HG03175 (cell line): ENCODE data around the gene RHBG.
"Not testable (repeated sequence)": the region's sequence is repeated elsewhere in the genome, so short reads cannot be mapped to it uniquely, and the experiment has no call there.

ENCODE experiments used
- ATAC-seq: cut with Tn5 transposase; IDR thresholded peaks from one replicate; pipeline ENCODE4 v1.9.1; 2021; ENCODE audit warnings: mild to moderate bottlenecking, moderate library complexity; ENCODE audit not compliant: unreplicated experiment

Gene RHBG, protein sequence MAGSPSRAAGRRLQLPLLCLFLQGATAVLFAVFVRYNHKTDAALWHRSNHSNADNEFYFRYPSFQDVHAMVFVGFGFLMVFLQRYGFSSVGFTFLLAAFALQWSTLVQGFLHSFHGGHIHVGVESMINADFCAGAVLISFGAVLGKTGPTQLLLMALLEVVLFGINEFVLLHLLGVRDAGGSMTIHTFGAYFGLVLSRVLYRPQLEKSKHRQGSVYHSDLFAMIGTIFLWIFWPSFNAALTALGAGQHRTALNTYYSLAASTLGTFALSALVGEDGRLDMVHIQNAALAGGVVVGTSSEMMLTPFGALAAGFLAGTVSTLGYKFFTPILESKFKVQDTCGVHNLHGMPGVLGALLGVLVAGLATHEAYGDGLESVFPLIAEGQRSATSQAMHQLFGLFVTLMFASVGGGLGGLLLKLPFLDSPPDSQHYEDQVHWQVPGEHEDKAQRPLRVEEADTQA

DNA sequence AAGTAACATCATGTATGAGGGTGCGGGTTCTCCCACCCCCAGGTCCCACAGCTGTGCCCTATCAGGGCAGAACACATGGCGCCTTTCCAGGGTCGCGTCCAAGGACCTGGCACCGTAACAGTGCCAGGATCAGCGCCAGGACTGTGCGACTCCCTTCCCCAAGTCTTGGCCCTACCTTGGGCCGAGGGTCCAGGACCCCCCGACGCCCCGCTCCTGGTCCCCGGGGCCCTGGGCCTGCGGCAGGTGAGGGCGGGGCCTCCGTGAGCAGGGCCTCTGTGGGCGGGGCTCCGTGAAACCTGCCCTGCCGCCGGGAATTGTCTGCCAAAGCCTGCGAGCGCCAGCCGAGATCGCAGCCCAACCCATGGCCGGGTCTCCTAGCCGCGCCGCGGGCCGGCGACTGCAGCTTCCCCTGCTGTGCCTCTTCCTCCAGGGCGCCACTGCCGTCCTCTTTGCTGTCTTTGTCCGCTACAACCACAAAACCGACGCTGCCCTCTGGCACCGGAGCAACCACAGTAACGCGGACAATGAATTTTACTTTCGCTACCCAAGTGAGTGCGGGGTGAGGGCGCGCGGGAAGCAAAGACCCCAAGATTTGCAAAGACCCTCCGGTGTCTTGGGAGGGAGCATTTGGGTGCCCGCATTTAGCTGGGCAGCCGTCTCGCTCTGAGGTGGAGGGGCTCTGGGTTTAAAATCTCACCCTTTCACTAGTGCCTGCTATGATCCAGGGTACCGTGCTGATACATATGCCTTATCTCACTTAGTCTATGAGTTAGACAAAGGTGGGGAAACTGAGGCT lies at the start of gene RHBG:
RHBG (plus strand) TSS at position 323 of the 796 bp plus-strand sequence; CDS start at position 362, 39 bp downstream.
- ATAC-seq = no peak

- no peak for ATAC-seq
These were observed 49.3 kb upstream of the RHBG start for GRCh38 chr1:156319664-156320063.

GRCh38 chr1:156320560-156320959 lies 48.5 kb upstream of the RHBG start:
- no peak for ATAC-seq

GRCh38 chr1:156323179-156323578 lies 45.8 kb upstream of the RHBG start:
- not testable (repeated sequence) for ATAC-seq

GRCh38 chr1:156336242-156336641 lies 32.8 kb upstream of the RHBG start:
- no peak for ATAC-seq

DNA sequence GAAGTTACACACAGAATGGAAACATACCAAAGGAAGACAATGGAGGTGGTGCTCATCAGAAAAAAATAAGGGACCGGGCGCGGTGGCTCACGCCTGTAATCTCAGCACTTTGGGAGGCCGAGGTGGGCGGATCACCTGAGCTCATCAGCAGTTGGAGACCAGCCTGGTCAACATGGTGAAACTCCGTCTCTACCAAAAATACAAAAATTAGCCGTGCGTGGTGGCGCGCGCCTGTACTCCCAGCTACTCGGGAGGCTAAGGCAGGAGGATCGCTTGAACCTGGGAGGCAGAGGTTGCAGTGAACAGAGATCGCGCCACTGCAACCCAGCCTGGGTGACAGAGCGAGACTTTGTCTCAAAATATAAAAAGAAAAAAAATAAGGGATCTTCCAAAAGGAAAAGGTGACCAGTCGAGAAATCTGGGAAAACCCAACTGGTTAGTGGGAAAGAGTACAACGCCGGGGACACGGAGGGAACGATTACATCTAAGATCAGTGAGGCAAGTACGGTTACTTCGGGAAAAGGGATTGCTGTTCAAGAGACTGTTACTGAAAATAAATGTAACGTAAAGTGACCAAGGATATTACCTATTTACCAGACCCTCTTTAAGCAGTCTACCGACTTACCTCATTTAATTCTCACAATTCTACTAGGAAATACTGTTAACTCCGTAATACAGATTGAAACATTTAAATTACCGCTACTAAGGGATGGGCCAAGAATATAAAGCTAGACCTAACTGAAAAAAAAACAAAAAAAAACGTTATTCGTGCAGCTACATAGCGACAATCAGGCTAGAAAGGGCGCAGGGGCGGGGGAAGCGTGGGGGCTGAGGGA lies 31.7 kb upstream of the RHBG start:
- no peak for ATAC-seq

- ATAC-seq = no peak
These were observed 31.2 kb upstream of the RHBG start for GRCh38 chr1:156337888-156338179.

GRCh38 chr1:156338180-156338976 lies 30.6 kb upstream of the RHBG start, which contains the start of the genes CCT3 and TSACC:
Gene CCT3, minus strand, starts transcription at chr1:156338292. Its CDS starts 108 bp downstream, at chr1:156338184.
Gene TSACC, plus strand, starts transcription at chr1:156338526. Its CDS starts 1,232 bp downstream, at chr1:156339758.
- peak; percentile 93 for ATAC-seq

- ATAC-seq = no peak
These were observed 26.6 kb upstream of the RHBG start for GRCh38 chr1:156342166-156342955.

DNA sequence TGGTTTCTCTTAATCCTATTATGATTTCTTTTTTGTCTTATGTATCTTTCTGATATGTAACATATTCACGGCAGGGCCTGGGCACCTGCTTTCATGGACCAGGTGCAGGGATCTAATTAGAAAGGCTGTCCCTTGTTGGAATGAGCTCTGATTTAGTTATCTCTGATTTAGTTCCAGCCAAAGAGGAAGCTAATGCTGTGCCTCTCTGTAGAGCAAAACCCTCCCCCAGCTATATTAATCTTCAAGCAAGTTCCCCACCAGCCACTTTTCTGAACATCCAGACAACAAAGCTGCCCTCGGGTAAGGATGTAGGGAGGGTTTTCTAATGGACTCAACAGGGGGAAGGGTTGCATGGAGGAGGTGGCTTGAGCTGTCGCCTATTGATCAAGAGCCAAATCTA lies 24.6 kb upstream of the RHBG start:
- ATAC-seq = no peak

GRCh38 chr1:156346035-156346434 lies 23.0 kb upstream of the RHBG start:
- ATAC-seq = not testable (repeated sequence)

GRCh38 chr1:156346636-156347035 lies 22.4 kb upstream of the RHBG start:
- ATAC-seq = no peak

GRCh38 chr1:156347331-156347730 lies 21.7 kb upstream of the RHBG start:
- no peak for ATAC-seq

DNA sequence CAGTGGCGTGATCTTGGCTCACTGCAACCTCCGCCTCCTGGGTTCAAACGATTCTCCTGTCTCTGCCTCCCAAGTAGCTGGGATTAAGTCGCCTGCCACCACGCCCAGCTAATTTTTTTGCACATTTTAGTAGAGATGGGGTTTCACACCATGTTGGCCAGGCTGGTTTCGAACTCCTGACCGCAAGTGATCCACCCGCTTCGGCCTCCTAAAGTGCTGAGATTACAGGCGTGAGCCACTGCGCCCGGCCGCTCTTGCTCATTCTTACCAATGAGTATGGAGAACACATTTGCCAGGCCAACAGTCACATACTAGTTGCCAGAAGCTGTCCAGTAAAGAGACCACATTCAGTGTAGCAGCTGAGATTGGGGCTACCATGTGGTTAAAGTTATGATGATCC lies 16.5 kb upstream of the RHBG start:
- not testable (repeated sequence) for ATAC-seq

DNA sequence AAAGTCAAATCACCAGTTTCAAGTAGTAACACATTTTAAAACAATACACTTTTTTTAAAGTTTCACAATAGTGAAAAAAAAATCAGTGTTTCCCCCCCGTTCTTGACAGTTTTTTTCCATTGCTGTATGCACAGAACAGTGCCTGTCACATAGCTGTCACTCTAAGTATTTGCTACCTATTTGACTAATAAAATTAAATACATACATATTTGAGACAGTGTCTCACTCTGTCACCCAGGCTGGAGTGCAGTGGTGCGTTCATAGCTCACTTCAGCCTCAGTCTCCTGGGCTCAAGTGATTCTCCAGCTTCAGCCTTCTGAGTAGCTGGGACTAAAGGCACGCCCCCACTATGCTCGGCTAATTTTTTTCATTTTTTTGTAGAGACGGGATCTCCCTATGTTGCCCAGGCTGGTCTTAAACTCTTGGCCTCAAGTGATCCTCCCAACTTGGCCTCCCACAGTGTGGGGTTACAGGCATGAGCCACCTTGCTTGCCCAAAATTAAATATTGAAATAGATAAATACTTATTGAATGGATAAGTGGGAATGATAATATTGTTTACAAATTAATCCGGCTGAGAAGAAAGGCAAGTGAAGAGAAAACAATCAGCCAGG lies 12.6 kb upstream of the RHBG start:
- no peak for ATAC-seq

DNA sequence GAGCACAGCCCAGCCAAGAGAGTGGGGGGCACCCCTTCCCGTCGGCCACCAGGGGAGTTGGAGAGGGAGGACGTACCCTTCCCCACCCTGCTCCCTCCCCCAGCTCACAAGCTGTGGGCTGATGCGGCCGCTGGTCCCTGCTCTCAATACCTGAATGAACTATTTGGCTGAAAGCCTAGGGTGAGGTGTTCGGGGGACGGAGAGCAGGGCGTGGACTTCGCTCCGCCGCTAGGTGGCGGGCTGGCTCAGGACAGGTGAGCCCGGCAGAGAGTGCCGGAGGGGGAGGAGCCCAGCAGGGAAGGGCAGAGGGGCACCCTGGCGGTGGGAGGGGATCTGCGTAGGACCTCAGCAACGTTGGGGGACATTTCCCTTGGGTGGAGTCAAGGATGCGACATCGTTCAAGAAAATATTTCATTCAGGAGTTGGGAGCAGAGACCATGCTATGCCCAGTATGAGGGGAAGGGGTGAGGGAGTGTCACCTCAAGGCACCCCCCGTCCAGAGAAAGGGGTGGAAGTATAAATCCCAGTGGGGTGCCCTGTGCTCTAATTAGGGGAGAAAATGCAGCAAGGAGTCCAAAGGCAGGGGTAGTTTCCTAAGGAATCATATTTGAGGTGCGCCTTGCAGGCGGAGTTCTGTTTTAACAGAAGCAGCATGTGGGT lies 12.0 kb upstream of the RHBG start:
- ATAC-seq = peak; percentile 68

DNA sequence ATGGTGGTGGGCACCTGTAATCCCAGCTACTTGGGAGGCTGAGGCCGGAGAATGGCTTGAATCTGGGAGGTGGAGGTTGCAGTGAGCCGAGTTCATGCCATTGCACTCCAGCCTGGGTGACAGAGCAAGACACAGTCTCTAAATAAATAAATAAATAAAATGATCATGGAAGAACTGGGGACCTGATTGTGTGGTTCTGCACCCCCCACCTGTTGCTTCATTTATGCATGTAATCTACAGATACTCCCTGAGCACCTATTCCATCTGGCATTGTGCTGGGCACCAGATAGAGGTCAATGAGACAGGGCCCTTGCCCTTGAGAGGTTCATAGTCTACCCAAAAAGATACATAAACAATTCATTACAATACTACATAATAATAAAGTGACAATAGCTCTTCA lies 11.0 kb upstream of the RHBG start:
- no peak for ATAC-seq

DNA sequence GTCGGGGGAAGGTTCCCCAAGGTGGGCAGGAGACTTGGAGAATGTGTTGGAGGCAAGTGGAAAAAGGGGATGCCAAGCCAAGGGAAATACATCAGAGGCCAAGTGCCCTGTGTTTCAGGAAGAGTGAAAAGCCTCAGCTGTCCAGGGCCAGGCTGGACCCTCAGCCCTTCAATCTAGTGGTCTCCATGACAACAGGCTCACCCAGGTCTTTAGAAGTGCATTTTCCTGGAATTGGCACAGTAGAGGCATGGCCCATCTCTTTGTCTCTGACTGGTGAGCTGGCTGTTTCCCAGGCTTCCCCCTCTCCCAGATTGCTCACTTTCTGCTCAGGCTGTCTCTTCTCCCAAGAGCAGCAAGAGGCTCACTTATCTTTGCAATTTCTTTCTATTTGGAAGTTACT lies 10.4 kb upstream of the RHBG start:
- no peak for ATAC-seq
